Measurements from ENCODE around the gene VMP1.
A peak's percentile ranks its signal among the peaks of the same experiment; 100 is the strongest.
"Not testable (repeated sequence)": the region's sequence is repeated elsewhere in the genome, so short reads cannot be mapped to it uniquely, and the experiment has no call there.

Gene VMP1

GRCh38 chr17:59840329-59841090 is 133.1 kb downstream of the VMP1 start:
- Histone ChIP-seq H3K27ac (peak overlapping the region; percentile 88 to 100 (median 93); a peak in 19 of 22 replicates), H3K4me1 (peaks cover 34 to 52% (median 41%) of the 10 kb centered on the region in 10 experiments), H3K4me2 (peak overlapping the region; percentile 69 to 94 (median 87)), H3K9me3 (replicated peaks in 1 of 11) (peaks cover 0 to 3% (median 0%) of the 10 kb centered on the region in 11 experiments; a peak in 3 of 22 replicates), H3K27me3 (no peaks in the 10 kb centered on the region), H4K20me1 (peaks cover 0 to 52% (median 18%) of the 10 kb centered on the region in 11 experiments; a peak in 11 of 22 replicates), H3K4me3 (peak overlapping the region; percentile 64 to 91 (median 76)), H3K36me3 (peaks cover 28 to 46% (median 41%) of the 10 kb centered on the region in 11 experiments), H3K9ac (peak overlapping the region; percentile 85 to 100 (median 92))
- TF ChIP-seq Cebpa-rat (IDR thresholded peaks at IDR 0.05), result no peak

- H3K27me3 ChIP-seq; H3K9me3 ChIP-seq (replicated peaks in 1 of 11): not testable (repeated sequence)
- Histone ChIP-seq H3K4me2 (peak overlapping the region; percentile 69 to 94 (median 87)), H3K9ac (peak overlapping the region in 8 of 11 experiments; percentile 89 to 100 (median 96); a peak in 15 of 22 replicates), H3K36me3 (peaks cover 28 to 46% (median 41%) of the 10 kb centered on the region in 11 experiments), H3K27ac (peak overlapping the region in 10 of 11 experiments; percentile 16 to 100 (median 94); a peak in 17 of 22 replicates), H4K20me1 (peaks cover 0 to 57% (median 18%) of the 10 kb centered on the region in 11 experiments; a peak in 11 of 22 replicates), H3K4me1 (peaks cover 33 to 56% (median 43%) of the 10 kb centered on the region in 10 experiments), H3K4me3 (peak overlapping the region; percentile 64 to 91 (median 76); a peak in 18 of 20 replicates)
Observed at GRCh38 chr17:59841091-59841881, 133.8 kb downstream of the VMP1 start.

- Histone ChIP-seq H3K4me3 (peak overlapping the region in 4 of 10 experiments; percentile 70 to 89 (median 85); a peak in 9 of 20 replicates), H3K9ac (peak overlapping the region in 5 of 11 experiments; percentile 95 to 100 (median 99); a peak in 9 of 22 replicates)
Observed at GRCh38 chr17:59841882-59842263, 134.4 kb downstream of the VMP1 start.

DNA sequence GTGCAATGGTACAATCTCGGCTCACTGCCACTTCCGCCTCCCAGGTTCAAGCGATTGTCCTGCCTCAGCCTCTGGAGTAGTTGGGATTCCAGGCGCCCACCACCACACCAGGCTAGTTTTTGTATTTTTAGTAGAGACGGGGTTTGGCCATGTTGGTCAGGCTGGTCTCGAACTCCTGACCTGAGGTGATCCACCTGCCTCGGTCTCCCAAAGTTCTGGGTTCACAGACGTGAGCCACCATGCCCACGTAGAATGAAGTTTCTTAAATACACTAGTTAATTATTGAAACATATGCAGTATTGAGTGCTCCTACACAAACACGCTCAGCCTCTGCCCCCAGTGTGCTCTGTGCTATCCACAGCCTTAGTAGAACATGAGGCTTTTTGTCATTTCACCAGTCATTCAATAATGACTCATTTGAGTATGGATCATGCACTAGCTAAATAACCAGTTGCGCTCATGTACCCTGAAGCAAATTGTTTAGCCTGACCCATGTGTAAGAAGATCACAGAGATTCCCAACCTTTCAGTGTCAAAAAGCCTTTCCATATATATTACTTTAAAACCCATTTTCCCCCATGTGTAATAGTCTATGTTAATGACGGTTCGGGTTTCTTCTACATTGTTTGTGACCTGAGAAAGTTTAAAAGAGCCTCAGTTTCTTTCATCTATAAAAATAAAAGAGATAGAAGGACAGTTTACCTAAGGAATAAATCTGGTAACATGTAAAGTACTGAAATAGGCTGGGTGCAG is 135.6 kb downstream of the VMP1 start:
- Histone ChIP-seq H3K9me3 (replicated peaks in 1 of 11) (peaks cover 0 to 3% (median 0%) of the 10 kb centered on the region in 11 experiments; a peak in 3 of 22 replicates), H3K9ac (peak overlapping the region in 4 of 11 experiments; percentile 95 to 100 (median 100); a peak in 7 of 22 replicates), H3K4me1 (peaks cover 39 to 58% (median 46%) of the 10 kb centered on the region in 10 experiments), H3K27me3 (no peaks in the 10 kb centered on the region), H4K20me1 (peaks cover 0 to 56% (median 18%) of the 10 kb centered on the region in 11 experiments; a peak in 11 of 22 replicates), H3K4me2 (peak overlapping the region in 2 of 11 experiments; percentile 11 to 89; a peak in 1 of 22 replicates), H3K36me3 (peaks cover 28 to 45% (median 39%) of the 10 kb centered on the region in 11 experiments), H3K4me3 (peak overlapping the region in 2 of 10 experiments; percentile 86 to 89; a peak in 1 of 20 replicates), H3K27ac (peak overlapping the region in 5 of 11 experiments; percentile 54 to 100 (median 99); a peak in 10 of 22 replicates)
- no peak for TF ChIP-seq Cebpa-rat (IDR thresholded peaks at IDR 0.05)

More at GRCh38 chr17:59841882-59842263, 134.4 kb downstream of the VMP1 start:
- Histone ChIP-seq H3K4me1 (peaks cover 33 to 56% (median 43%) of the 10 kb centered on the region in 10 experiments), H3K36me3 (peaks cover 28 to 46% (median 41%) of the 10 kb centered on the region in 11 experiments), H4K20me1 (peaks cover 0 to 57% (median 18%) of the 10 kb centered on the region in 11 experiments; a peak in 11 of 22 replicates), H3K4me2 (peak overlapping the region in 4 of 11 experiments; percentile 80 to 89 (median 85); a peak in 8 of 22 replicates), H3K27ac (peak overlapping the region in 5 of 11 experiments; percentile 94 to 100 (median 99); a peak in 9 of 22 replicates)
- not testable (repeated sequence) for H3K27me3 ChIP-seq; H3K9me3 ChIP-seq (replicated peaks in 1 of 11)

DNA sequence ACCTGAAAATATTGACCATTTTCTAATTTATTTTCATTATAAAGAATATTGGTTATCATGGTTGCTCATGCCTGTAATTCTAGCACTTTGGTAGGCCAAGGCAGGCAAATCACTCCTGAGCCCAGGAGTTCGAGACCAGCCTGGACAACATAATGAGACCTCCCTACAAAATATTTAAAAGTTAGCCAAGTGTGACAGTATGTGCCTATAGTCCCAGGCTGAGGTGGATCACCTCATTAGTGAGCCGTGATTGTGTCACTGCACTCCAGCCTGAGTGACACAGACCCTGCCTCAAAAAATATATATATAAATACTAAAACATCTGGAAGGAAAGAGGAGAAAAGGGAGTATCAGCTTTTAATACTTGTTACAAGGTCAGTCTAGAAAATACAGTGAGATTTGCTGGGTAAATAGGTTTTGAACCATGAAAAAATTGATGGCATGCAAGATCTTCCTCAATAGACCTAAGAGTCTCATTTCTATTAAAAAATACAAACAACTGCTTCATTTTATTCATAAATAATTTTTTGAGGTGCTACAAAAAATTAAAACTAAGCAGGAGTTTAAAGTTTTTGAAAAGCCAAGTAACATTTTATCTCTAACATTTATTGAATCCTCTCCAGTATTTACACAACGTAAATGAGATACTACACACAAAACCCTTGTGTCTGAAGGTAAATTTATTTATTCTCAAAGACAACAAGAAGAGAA is 137.6 kb downstream of the VMP1 start:
- no peak overlapping the region for H3K4me3 ChIP-seq
- H3K4me1 ChIP-seq, result peaks cover 40 to 73% (median 60%) of the 10 kb centered on the region in 10 experiments
- peak overlapping the region; percentile 48 to 100 (median 79); a peak in 19 of 22 replicates for H3K27ac ChIP-seq
- peaks cover 13 to 31% (median 23%) of the 10 kb centered on the region in 11 experiments for H3K36me3 ChIP-seq
- no peak for TF ChIP-seq Cebpa-rat (IDR thresholded peaks at IDR 0.05)
- H3K9me3 ChIP-seq (replicated peaks in 1 of 11), result peaks cover 0 to 2% (median 0%) of the 10 kb centered on the region in 11 experiments; a peak in 2 of 22 replicates
- H4K20me1 ChIP-seq, result peaks cover 0 to 40% (median 8%) of the 10 kb centered on the region in 11 experiments; a peak in 9 of 22 replicates
- peak overlapping the region in 6 of 11 experiments; percentile 35 to 72 (median 51); a peak in 8 of 22 replicates for H3K9ac ChIP-seq
- H3K4me2 ChIP-seq, result peak overlapping the region; percentile 32 to 91 (median 60); a peak in 20 of 22 replicates
- no peaks in the 10 kb centered on the region for H3K27me3 ChIP-seq

DNA sequence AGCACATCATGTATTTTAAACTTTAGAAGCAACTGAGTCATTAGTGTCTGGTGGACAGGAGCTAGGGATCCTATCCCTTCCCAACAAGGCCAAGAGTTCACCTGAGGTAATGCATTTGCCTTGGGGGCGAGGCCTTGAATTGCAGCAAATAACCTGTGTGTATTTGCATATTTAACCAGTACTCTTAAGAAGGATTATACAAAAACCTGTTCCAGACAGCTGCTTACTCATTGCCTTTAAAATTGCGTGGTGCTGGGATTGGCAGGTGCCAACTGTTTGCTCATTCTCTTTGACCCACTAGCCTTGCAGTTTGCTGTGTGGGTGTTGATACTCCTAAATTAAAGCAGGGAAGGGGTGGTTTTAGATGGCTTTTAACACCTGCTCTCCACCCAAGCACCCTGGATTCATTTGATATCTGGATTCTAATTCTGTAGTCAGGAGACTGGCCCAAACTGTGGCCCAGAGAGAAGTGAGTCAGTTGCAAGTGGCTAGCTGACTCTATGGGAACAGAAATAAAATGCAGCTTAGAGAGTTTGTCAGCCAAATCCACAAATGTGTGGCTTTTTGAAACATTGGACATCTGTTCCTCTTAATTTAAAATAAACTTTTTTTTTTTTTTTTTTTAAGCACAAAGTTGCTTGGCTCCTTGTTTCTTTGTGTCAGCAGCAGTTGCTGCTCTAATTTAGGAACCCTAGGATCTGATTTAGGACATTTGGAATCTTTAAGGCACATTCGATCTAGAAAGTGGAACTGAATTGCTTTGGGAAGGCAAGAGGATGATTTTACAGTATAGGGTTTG is 138.3 kb downstream of the VMP1 start:
- H3K4me2 ChIP-seq, result peak overlapping the region; percentile 32 to 91 (median 60); a peak in 21 of 22 replicates
- H3K9me3 ChIP-seq (replicated peaks in 1 of 11), result no peaks in the 10 kb centered on the region
- peaks cover 32 to 73% (median 58%) of the 10 kb centered on the region in 10 experiments for H3K4me1 ChIP-seq
- no peak for TF ChIP-seq Cebpa-rat (IDR thresholded peaks at IDR 0.05)
- H3K36me3 ChIP-seq, result peaks cover 5 to 23% (median 16%) of the 10 kb centered on the region in 11 experiments; a peak in 20 of 22 replicates
- no peaks in the 10 kb centered on the region for H3K27me3 ChIP-seq
- H3K4me3 ChIP-seq, result no peak overlapping the region
- H4K20me1 ChIP-seq, result peaks cover 0 to 32% (median 3%) of the 10 kb centered on the region in 11 experiments; a peak in 7 of 22 replicates
- peak overlapping the region in 10 of 11 experiments; percentile 0 to 72 (median 38); a peak in 14 of 22 replicates for H3K9ac ChIP-seq
- H3K27ac ChIP-seq, result peak overlapping the region; percentile 48 to 100 (median 79)

All from BLaER1 treated with 17β-estradiol and CSF1 and Interleukin-3, amounts not matched to agents 10 nM and 100 nM (cell line).